Fibroblast of skin of left biceps (primary cell): ENCODE data around the gene RGS7.
"Not testable (repeated sequence)": the region's sequence is repeated elsewhere in the genome, so short reads cannot be mapped to it uniquely, and the experiment has no call there.

Source experiments
- DNase-seq, 2 experiments: peaks; one replicate each; pipeline ENCODE4 v3.0.0-alpha.2; 2013; ENCODE audit warnings: low read depth in 2 of 2

The RGS7 gene

GRCh38 chr1:240980342-240980741, 376.7 kb downstream of the RGS7 start:
- DNase-seq = no peak

- no peak for DNase-seq
These were observed 380.3 kb downstream of the RGS7 start for GRCh38 chr1:240976685-240977084.

- DNase-seq = no peak
These were observed 383.1 kb downstream of the RGS7 start for GRCh38 chr1:240973875-240974274.

DNA sequence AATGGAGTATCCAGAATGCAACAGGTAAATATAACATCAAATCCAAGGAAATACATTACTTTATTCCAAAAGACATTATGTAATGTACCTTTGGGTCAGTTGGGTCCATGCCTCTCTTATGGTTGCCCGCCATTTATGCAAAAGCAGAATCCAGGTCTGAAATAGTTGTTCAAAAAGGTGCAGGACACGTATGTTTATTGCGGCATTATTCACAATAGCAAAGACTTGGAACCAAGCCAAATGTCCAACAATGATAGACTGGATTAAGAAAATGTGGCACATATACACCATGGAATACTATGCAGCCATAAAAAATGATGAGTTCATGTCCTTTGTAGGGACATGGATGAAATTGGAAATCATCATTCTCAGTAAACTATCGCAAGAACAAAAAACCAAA, 384.9 kb downstream of the RGS7 start:
- DNase-seq = not testable (repeated sequence)

- no peak for DNase-seq
These were observed 386.8 kb downstream of the RGS7 start for GRCh38 chr1:240970253-240970652.

GRCh38 chr1:240968864-240969263, 388.1 kb downstream of the RGS7 start:
- no peak for DNase-seq

DNA sequence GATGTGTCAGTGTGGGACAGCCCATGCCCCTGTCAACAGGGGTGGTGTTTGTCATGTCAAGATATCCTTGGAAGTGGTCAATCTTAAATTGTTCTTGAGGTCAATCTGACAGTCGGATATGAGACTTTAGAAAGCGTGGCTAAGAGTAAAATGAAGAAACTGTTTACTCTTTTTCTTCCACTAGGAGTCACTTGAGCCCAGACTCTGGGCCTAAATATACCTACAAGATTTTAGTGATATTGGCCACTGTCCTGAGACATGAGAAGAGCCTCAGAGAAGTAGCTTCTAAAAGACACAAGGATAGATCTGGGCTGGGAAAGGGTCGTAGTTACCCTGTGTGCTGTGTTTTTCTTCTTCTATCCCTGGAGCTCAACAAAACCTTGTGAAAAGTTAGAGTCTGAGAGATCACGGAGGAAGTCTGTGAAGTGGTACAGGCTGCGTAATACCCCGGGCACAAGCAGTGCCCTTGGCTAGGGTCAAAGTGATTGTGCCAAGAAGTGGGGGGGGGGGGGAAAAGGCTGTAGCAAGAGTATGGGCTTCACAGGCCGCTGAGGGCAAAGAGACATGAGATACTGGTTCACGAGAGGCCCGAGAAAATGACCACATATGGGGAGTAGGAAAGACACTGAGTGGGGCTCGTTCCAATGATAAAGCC, 389.8 kb downstream of the RGS7 start:
- no peak for DNase-seq

GRCh38 chr1:240965581-240966091, 391.4 kb downstream of the RGS7 start:
- DNase-seq = no peak

GRCh38 chr1:240962086-240962485, 394.9 kb downstream of the RGS7 start:
- no peak for DNase-seq

- DNase-seq = no peak
These were observed 400.6 kb downstream of the RGS7 start for GRCh38 chr1:240956424-240956823.

DNA sequence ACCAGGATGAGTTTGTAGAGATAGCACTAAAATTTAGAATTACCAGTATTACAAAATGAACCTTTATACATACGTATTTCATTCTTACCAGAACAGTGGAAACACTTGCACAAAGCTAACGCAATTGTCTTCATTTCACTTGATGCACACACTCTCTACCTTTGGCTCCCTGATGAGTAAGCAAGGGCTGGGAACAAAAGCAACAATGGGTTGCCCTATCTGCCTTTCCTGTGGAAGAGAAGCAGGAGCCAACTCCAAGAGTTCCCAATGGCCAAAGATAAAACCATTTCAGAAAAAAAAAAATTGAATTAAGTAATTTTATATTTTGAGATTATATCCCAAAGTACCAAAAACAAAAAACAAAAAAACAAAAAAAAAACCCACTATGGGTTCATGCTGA, 401.0 kb downstream of the RGS7 start:
- DNase-seq = no peak

GRCh38 chr1:240947438-240948224, 409.4 kb downstream of the RGS7 start:
- no peak for DNase-seq

DNA sequence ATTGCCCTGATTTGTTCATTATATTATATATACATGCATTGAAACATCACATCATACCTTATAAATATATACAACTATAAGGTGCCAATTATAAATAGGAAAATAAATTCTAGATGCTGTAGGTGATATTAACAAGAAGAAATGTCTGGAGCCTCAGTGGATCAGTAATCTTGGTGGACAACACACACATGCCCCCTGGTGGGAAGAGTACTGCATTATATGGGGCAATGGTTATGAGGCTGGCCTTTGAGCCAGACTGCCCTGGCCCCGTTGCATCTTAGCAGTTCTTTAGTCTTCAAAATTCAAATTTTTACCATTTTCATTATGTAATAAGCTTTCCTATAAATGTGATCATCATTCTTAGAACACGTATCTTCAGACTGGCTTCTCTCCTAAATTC, 410.1 kb downstream of the RGS7 start:
- DNase-seq = peak; percentile 8 to 21

- no peak for DNase-seq
These were observed 414.1 kb downstream of the RGS7 start for GRCh38 chr1:240942901-240943300.

GRCh38 chr1:240941701-240942370, 415.2 kb downstream of the RGS7 start:
- no peak for DNase-seq

- no peak for DNase-seq
These were observed 419.9 kb downstream of the RGS7 start for GRCh38 chr1:240936911-240937668.

DNA sequence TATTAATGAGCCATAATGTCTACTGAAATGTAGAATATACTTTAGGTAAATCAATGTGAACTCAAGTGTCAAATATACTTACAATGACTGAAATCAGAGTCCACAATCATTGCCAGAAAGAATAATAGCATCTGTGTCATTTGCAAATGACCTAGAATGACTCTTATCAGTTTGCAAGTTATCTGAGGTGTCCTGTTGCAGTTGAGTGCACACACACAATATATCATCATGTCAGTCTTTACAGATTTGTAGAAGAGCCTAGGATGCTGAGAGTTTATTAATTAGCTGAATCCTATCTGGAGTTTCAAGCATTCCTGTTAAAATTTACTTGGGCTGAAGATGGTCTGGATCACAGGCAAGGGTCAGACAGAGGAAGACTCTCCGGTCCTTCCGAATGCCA, 421.1 kb downstream of the RGS7 start:
- DNase-seq = no peak

- no peak for DNase-seq
These were observed 426.0 kb downstream of the RGS7 start for GRCh38 chr1:240931031-240931430.

DNA sequence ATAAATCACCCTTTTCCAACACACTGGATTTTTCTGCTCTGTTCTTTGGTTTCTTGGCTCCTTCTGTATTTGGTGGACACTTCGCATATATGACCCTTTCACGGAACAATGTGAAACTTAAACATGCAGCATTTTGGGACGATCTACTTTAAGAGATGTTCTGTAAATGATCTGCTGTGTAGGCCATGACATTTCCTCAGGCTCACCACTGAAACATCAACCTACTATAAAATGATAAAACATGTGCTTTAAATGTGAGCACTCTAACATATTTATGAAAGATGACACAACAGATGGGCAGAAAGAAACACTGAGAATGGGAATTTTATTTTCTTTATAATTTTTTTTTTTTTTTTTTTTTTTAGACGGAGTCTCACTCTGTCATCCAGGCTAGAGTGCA, 428.7 kb downstream of the RGS7 start:
- DNase-seq = no peak

DNA sequence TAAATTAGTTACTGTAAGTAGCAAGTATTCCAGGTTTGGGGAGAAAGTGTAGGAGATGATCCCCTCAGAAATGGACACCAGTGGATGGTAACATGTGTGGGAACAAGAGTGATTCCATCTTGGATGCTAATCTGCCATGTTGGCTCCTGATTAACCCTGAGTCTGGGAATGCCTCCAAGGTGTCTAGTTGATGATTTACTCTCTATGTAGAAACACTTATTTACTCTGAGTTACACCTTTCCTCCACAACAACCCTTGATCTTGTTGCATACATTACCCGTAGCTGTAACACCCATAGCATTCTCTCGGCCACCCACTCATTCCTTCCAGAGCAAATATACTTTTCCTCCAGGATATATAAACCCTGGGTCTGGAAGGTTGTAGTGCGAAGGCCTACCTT, 429.2 kb downstream of the RGS7 start:
- DNase-seq = no peak

DNA sequence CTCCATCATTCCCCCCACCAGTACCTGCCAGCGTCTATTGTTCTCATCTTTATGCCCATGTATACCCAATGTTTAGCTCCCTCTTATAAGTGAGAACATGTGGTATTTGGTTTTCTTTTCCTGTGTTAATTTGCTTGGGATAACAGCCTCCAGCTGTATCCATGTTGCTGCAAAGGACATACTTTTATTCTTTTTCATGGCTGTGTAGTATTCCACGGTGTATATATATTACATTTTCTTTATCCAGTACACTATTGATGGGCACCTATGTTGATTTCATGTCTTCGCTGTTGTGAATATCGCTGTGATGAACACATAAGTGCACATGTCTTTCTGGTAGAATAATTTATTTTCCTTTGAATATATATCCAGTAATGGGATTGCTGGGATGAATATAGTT, 431.7 kb downstream of the RGS7 start:
- no peak for DNase-seq

GRCh38 chr1:240917976-240918375, 439.0 kb downstream of the RGS7 start:
- no peak for DNase-seq
